Panc1 (cell line): ENCODE measurements around the gene MAP3K20. TPM values are rescaled to one million over a fixed set of nuclear protein-coding genes. Genes with fewer than 3 reads are reported as not detected.

ENCODE experiments used
- ATAC-seq: fragments of 200-7000 bp; cut with Tn5 transposase; 2 replicates; pipeline ENCODE4 v1.9.1; 2020; ENCODE audit warnings: mild to moderate bottlenecking, moderate library complexity
- BruUV-seq: library from RNA; stranded (reverse); fragments of 400-500 nt; replicated peaks from 2 replicates; lab custom pipeline; 2021; lab: Mats Ljungman, UMichigan
- CTCF ChIA-PET: fragments of 300-600 bp; sonication (Branson Sonifier 250); formaldehyde crosslinking; loops from one replicate; lab custom pipeline; 2022; ENCODE audit warnings: antibody characterized with exemption; lab: Charles Lee
- POLR2A ChIA-PET: fragments of 300-600 bp; sonication (Branson Sonifier 250); formaldehyde crosslinking; loops from one replicate; lab custom pipeline; 2022; ENCODE audit warnings: antibody characterized with exemption; lab: Charles Lee
- DNase-seq: peaks from one replicate; pipeline ENCODE4 v3.0.0-alpha.2; 2010; ENCODE audit warnings: low read depth, low spot score
- H3K27ac ChIP-seq: 2 replicates; pipeline ENCODE4 v1.5.1; 2011; ENCODE audit warnings: mild to moderate bottlenecking, low read length, inconsistent platforms
- H3K27me3 ChIP-seq: fragments of 200-500 bp; sonication (Bioruptor generic); 2 replicates; pipeline ENCODE4 v1.6.0; 2014; ENCODE audit warnings: low read length, inconsistent platforms; ENCODE audit not compliant: control insufficient read depth, insufficient read depth
- H3K36me3 ChIP-seq: fragments of 200-500 bp; sonication (Bioruptor generic); 2 replicates; pipeline ENCODE4 v1.5.1; 2014; ENCODE audit warnings: inconsistent platforms, mild to moderate bottlenecking, low read length, moderate library complexity; ENCODE audit not compliant: control insufficient read depth, insufficient read depth
- H3K4me1 ChIP-seq: 2 replicates; pipeline ENCODE4 v1.5.1; 2011; ENCODE audit warnings: inconsistent platforms, mild to moderate bottlenecking, low read length, moderate library complexity; ENCODE audit not compliant: control insufficient read depth, insufficient read depth
- H3K4me3 ChIP-seq, 2 experiments: 2 replicates each; pipeline ENCODE4 v1.5.1; 2011 to 2012; ENCODE audit warnings: low read depth in 2 of 2, low read length in 2 of 2, mild to moderate bottlenecking in 2 of 2, inconsistent platforms in 1 of 2, moderate library complexity in 1 of 2
- H3K9me3 ChIP-seq: fragments of 200-500 bp; sonication (Bioruptor generic); 2 replicates; pipeline ENCODE4 v1.5.1; 2014; ENCODE audit warnings: low read depth, mild to moderate bottlenecking, inconsistent platforms, low read length, moderate library complexity; ENCODE audit not compliant: control insufficient read depth, insufficient read depth
- POLR2AphosphoS5 ChIP-seq: IDR thresholded peaks from 2 replicates; pipeline ENCODE4 v1.6.1; 2012; ENCODE audit warnings: mild to moderate bottlenecking, low read depth, low read length, moderate library complexity
- REST ChIP-seq, 2 experiments: IDR thresholded peaks; 2 replicates each; pipeline ENCODE4 v1.6.1; 2011 to 2012; ENCODE audit warnings: low read depth in 2 of 2, control low read depth in 1 of 2, low read length in 1 of 2, mild to moderate bottlenecking in 1 of 2, moderate library complexity in 1 of 2; ENCODE audit not compliant: insufficient read depth in 1 of 2
- SIN3A ChIP-seq: IDR thresholded peaks from 2 replicates; pipeline ENCODE4 v1.6.1; 2012; ENCODE audit warnings: low read depth, mild to moderate bottlenecking, low read length, moderate library complexity, borderline replicate concordance; ENCODE audit not compliant: insufficient read depth
- TCF7L2 ChIP-seq: IDR thresholded peaks from 2 replicates; pipeline ENCODE4 v1.6.1; 2011; ENCODE audit warnings: mild to moderate bottlenecking, low read depth, low read length, inconsistent platforms
- in situ Hi-C: cut with HindIII; loops from 2 replicates; pipeline ENCODE4 v1.10.0; 2016; ENCODE audit warnings: low sequenced_read_pairs, low pct_unique_long_range_greater_than_20kb
- intact Hi-C: fragments of 100-400 bp; cut with micrococcal nuclease; formaldehyde crosslinking; loops from one replicate; pipeline ENCODE4 v1.10.0; 2022; ENCODE audit not compliant: unreplicated experiment
- total RNA-seq: library from RNA; stranded (reverse); gene quantifications from one replicate; pipeline ENCODE4 v1.2.1, GENCODE V29; 2021; ENCODE audit not compliant: unreplicated experiment
- TF ChIP-seq, protein P1 (sequence below): fragments of 450-650 bp; IDR thresholded peaks from 2 replicates; pipeline ENCODE4 v1.5.1; 2017; ENCODE audit warnings: mild to moderate bottlenecking

The MAP3K20 gene
- total RNA-seq, 1 experiment from 2014 or later: 121 TPM

DNA sequence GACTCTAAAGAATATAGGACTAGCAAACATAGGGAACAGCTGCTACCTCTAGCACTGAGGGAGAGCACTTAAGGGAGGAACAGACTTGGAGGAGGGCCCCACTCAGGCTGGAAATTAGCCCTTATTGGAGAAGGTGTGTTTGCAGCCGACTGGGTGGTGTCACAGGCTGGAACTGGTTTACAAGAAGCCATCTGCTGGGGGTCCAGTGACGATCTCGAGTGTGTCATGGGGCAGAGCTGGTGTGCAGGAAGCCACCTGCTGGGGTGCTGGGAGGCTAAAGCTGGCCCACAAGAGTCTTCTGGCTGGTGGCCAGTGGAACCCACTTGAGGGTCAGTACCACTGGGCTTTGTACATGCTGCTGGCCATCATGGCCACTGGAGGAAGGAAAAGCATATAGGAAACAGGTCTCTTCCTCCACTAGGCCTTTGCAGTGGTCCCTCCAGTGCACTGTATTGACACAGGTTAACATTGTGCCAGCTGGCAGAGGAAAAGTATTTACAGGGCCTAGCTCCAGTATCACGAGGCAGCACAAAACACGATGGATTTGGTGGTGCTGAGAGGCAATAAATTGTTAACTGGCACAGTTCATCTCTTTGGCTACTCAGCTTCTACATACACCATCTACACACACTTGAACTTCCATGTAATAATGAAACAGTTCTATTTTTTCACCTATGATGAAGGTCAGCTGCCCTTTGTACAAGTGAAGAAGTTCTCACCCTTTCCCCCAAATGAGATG lies 43.6 kb downstream of the MAP3K20 start:
- no peak for TF ChIP-seq POLR2AphosphoS5
- TF ChIP-seq TCF7L2: no peak
- TF ChIP-seq, protein P1, sequence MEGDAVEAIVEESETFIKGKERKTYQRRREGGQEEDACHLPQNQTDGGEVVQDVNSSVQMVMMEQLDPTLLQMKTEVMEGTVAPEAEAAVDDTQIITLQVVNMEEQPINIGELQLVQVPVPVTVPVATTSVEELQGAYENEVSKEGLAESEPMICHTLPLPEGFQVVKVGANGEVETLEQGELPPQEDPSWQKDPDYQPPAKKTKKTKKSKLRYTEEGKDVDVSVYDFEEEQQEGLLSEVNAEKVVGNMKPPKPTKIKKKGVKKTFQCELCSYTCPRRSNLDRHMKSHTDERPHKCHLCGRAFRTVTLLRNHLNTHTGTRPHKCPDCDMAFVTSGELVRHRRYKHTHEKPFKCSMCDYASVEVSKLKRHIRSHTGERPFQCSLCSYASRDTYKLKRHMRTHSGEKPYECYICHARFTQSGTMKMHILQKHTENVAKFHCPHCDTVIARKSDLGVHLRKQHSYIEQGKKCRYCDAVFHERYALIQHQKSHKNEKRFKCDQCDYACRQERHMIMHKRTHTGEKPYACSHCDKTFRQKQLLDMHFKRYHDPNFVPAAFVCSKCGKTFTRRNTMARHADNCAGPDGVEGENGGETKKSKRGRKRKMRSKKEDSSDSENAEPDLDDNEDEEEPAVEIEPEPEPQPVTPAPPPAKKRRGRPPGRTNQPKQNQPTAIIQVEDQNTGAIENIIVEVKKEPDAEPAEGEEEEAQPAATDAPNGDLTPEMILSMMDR: no peak
- TF ChIP-seq REST (IDR thresholded peaks at IDR 0.05; ENCODE audit: insufficient read depth in 1 of 2, low read depth in 2 of 2, low read length in 1 of 2): no peak
- TF ChIP-seq SIN3A: no peak
- peak; percentile 57 for ATAC-seq
- H3K4me1 ChIP-seq: peaks cover 21% of the 10 kb centered on the region
- no peaks in the 10 kb centered on the region for H3K36me3 ChIP-seq
- H3K27ac ChIP-seq: peak overlapping the region; percentile 69
- no peak for DNase-seq
- POLR2A ChIA-PET: no interaction called here
- no peak overlapping the region for H3K4me3 ChIP-seq
- CTCF ChIA-PET: no interaction called here
- BruUV-seq: no TSS peak
- intact Hi-C loops: no loop called here
- no peaks in the 10 kb centered on the region for H3K27me3 ChIP-seq
- in situ Hi-C loops: no loop called here
- 0 out of 2 replicates have a peak, but pooled peaks cover 2% of the 10 kb centered on the region for H3K9me3 ChIP-seq

DNA sequence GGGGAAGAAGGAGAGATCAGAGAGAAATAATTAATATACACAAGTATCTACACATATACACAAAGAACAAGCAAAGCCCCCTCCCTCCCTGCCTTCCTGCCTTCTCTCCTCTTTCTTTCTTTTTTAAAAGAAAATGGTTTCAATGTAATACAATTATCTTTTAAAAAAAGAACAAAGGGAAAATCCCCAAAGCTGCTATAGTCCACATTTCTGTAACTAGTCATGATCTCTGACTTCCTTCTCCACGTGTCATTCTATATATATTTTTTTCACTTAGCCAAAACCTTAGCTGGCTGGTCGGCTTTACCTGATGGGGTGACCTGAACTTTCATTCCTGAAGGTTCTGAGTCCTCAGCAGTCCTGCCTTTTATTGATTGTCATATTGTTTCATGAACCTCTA lies 44.3 kb downstream of the MAP3K20 start:
- DNase-seq (no peak), ATAC-seq (no peak)
- CTCF ChIA-PET: no interaction called here
- Histone ChIP-seq H3K27me3 (no peaks in the 10 kb centered on the region), H3K4me1 (peaks cover 28% of the 10 kb centered on the region), H3K36me3 (peaks cover under 1% of the 10 kb centered on the region; the same call in 1 of the 2 replicates), H3K4me3 (no peak overlapping the region), H3K9me3 (0 out of 2 replicates have a peak, but pooled peaks cover 2% of the 10 kb centered on the region), H3K27ac (peak overlapping the region; percentile 69)
- intact Hi-C loops (no loop called here), in situ Hi-C loops (no loop called here)
- BruUV-seq: no TSS peak
- TF ChIP-seq REST (IDR thresholded peaks at IDR 0.05; ENCODE audit: insufficient read depth in 1 of 2, low read depth in 2 of 2, low read length in 1 of 2) (no peak), SIN3A (no peak), TCF7L2 (no peak), POLR2AphosphoS5 (no peak)
- TF ChIP-seq, protein P1: no peak
- POLR2A ChIA-PET: no interaction called here
